Measurements from ENCODE around the gene SEC61G. TPM values are rescaled to one million over a fixed set of nuclear protein-coding genes. Genes with fewer than 3 reads are reported as not detected.

Gene SEC61G
- total and polyA plus RNA-seq, 2 of the 4 experiments (the other 2 are of a cell fraction), result 387 to 685 TPM

DNA sequence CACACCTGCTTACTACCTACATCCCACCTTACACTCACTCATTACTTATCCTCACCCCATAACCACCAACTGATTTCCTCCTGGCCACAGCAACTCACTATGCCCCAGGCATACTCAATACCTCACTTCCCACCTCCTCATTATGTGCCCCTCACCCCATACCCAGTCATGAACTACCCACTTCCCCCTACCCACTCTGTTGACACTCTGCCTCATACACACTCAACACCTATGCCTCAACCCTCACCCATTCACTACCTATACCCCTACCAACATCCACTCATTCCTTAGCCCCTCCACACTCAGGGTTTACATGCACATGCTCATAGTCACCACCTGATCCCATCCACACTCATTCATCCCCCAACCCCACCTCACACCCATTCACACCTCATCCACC is 39.6 kb downstream of the SEC61G start:
- Histone ChIP-seq H3K79me1 (ENCODE audit: low read depth in 1 of 2, low read length in 2 of 2) (no peaks in the 10 kb centered on the region), H2AK9ac (replicated peaks; ENCODE audit: low read depth, low read length, poor library complexity) (no peak overlapping the region), H3K4me1 (ENCODE audit: control insufficient read depth, insufficient read depth, low read length) (no peaks in the 10 kb centered on the region), H3K9me1 (ENCODE audit: insufficient read depth, low read length) (no peaks in the 10 kb centered on the region; the same call in 1 of the 2 replicates), H2BK20ac (ENCODE audit: low read depth, low read length) (no peak overlapping the region), H3K9ac (ENCODE audit: low read depth, low read length) (no peak overlapping the region), H2BK15ac (ENCODE audit: low read depth, low read length) (no peak overlapping the region), H2BK120ac (ENCODE audit: low read depth, low read length) (no peak overlapping the region), H3K23ac (ENCODE audit: low read depth, low read length) (no peak overlapping the region), H3K18ac (ENCODE audit: low read depth, low read length) (no peak overlapping the region), H2BK5ac (ENCODE audit: low read depth, low read length, poor library complexity, severe bottlenecking) (no peak overlapping the region), H4K91ac (ENCODE audit: insufficient read depth, low read depth, low read length) (no peak overlapping the region), H2AK5ac (ENCODE audit: low read depth, low read length) (no peak overlapping the region), H3K9me3 (ENCODE audit: control insufficient read depth, insufficient read depth, low read length) (no peaks in the 10 kb centered on the region), H3K4me3 (ENCODE audit: insufficient read depth, low read depth, low read length) (no peak overlapping the region), H4K8ac (ENCODE audit: low read depth in 2 of 2, low read length in 2 of 2) (no peak overlapping the region), H3K27ac (ENCODE audit: insufficient read depth, low read length) (no peak overlapping the region), H3K4ac (ENCODE audit: low read depth, low read length) (no peak overlapping the region), H3K36me3 (ENCODE audit: control insufficient read depth, insufficient read depth, low read length) (no peaks in the 10 kb centered on the region), H3K27me3 (ENCODE audit: control insufficient read depth, insufficient read depth, low read length) (no peaks in the 10 kb centered on the region), H3K56ac (ENCODE audit: extremely low read depth, insufficient read depth, low read length) (no peak overlapping the region), H3K4me2 (ENCODE audit: low read depth, low read length) (no peak overlapping the region), H4K20me1 (ENCODE audit: insufficient read depth, low read length) (no peaks in the 10 kb centered on the region), H3K14ac (replicated peaks; ENCODE audit: low read depth, low read length) (no peak overlapping the region), H4K5ac (ENCODE audit: low read depth, low read length) (no peak overlapping the region), H2AFZ (replicated peaks; ENCODE audit: low read length, poor library complexity) (no peak overlapping the region)
- ChIA-PET CTCF (no interaction called here), POLR2A (ENCODE audit: unreplicated experiment) (no interaction called here)
- DNase-seq (no peak), ATAC-seq (ENCODE audit: low read depth) (no peak)
- no TSS peak for BruUV-seq (replicated peaks)
- in situ Hi-C loops (cut with MboI; ENCODE audit: low sequenced_read_pairs) (no loop called here), intact Hi-C loops (cut with micrococcal nuclease) (no loop called here), dilution Hi-C loops (cut with HindIII; ENCODE audit: low sequenced_read_pairs, unreplicated experiment) (no loop called here)
- no peak for TF ChIP-seq MXI1 (IDR thresholded peaks at IDR 0.05; ENCODE audit: borderline replicate concordance, low read depth, low read length)
- TF ChIP-seq FOS (IDR thresholded peaks at IDR 0.05; ENCODE audit: low read depth, low read length), result no peak
- TF ChIP-seq, protein P1, sequence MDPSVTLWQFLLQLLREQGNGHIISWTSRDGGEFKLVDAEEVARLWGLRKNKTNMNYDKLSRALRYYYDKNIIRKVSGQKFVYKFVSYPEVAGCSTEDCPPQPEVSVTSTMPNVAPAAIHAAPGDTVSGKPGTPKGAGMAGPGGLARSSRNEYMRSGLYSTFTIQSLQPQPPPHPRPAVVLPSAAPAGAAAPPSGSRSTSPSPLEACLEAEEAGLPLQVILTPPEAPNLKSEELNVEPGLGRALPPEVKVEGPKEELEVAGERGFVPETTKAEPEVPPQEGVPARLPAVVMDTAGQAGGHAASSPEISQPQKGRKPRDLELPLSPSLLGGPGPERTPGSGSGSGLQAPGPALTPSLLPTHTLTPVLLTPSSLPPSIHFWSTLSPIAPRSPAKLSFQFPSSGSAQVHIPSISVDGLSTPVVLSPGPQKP (IDR thresholded peaks at IDR 0.05; ENCODE audit: borderline replicate concordance, low read depth, low read length), result no peak
- TF ChIP-seq NFE2L2 (IDR thresholded peaks at IDR 0.05; ENCODE audit: low read depth, low read length), result no peak
- TF ChIP-seq POLR2A (IDR thresholded peaks at IDR 0.05; ENCODE audit: low read depth, low read length), result no peak
- TF ChIP-seq CHD1 (IDR thresholded peaks at IDR 0.05; ENCODE audit: low read depth, low read length), result no peak
- TF ChIP-seq, protein P2, sequence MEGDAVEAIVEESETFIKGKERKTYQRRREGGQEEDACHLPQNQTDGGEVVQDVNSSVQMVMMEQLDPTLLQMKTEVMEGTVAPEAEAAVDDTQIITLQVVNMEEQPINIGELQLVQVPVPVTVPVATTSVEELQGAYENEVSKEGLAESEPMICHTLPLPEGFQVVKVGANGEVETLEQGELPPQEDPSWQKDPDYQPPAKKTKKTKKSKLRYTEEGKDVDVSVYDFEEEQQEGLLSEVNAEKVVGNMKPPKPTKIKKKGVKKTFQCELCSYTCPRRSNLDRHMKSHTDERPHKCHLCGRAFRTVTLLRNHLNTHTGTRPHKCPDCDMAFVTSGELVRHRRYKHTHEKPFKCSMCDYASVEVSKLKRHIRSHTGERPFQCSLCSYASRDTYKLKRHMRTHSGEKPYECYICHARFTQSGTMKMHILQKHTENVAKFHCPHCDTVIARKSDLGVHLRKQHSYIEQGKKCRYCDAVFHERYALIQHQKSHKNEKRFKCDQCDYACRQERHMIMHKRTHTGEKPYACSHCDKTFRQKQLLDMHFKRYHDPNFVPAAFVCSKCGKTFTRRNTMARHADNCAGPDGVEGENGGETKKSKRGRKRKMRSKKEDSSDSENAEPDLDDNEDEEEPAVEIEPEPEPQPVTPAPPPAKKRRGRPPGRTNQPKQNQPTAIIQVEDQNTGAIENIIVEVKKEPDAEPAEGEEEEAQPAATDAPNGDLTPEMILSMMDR (conservative IDR thresholded peaks at IDR 0.05; ENCODE audit: low read depth, low read length), result no peak
- no peak for TF ChIP-seq BHLHE40 (IDR thresholded peaks at IDR 0.05; ENCODE audit: low read depth, low read length)
- no peak for TF ChIP-seq RFX5 (IDR thresholded peaks at IDR 0.05; ENCODE audit: low read depth, low read length)
- TF ChIP-seq, protein P3, sequence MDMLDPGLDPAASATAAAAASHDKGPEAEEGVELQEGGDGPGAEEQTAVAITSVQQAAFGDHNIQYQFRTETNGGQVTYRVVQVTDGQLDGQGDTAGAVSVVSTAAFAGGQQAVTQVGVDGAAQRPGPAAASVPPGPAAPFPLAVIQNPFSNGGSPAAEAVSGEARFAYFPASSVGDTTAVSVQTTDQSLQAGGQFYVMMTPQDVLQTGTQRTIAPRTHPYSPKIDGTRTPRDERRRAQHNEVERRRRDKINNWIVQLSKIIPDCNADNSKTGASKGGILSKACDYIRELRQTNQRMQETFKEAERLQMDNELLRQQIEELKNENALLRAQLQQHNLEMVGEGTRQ (IDR thresholded peaks at IDR 0.05; ENCODE audit: low read depth, low read length), result no peak
- no peak for TF ChIP-seq MAFK (IDR thresholded peaks at IDR 0.05; ENCODE audit: low read depth, low read length)
- no peak for TF ChIP-seq RAD21 (IDR thresholded peaks at IDR 0.05; ENCODE audit: low read length)
- TF ChIP-seq CEBPB (IDR thresholded peaks at IDR 0.05; ENCODE audit: low read depth, low read length), result no peak

Data from IMR-90 (cell line).